HUES48 (cell line): Measurements from ENCODE around the gene CCDC74A.
"Not testable (repeated sequence)": the region's sequence is repeated elsewhere in the genome, so short reads cannot be mapped to it uniquely, and the experiment has no call there.

Experiments used
- H3K27ac ChIP-seq: one replicate; pipeline ENCODE4 v1.7.0; 2013; ENCODE audit warnings: low read depth, low read length, inconsistent platforms
- H3K27me3 ChIP-seq: 2 replicates; pipeline ENCODE4 v1.6.1; 2013; ENCODE audit warnings: mild to moderate bottlenecking, low read length; ENCODE audit not compliant: control insufficient read depth, insufficient read depth
- H3K36me3 ChIP-seq: 2 replicates; pipeline ENCODE4 v1.6.1; 2013; ENCODE audit warnings: low read length; ENCODE audit not compliant: control insufficient read depth, insufficient read depth
- H3K4me1 ChIP-seq: 2 replicates; pipeline ENCODE4 v1.6.1; 2013; ENCODE audit warnings: mild to moderate bottlenecking, low read length; ENCODE audit not compliant: control insufficient read depth, insufficient read depth
- H3K4me3 ChIP-seq: 2 replicates; pipeline ENCODE4 v1.5.1; 2013; ENCODE audit warnings: mild to moderate bottlenecking, low read depth, low read length
- H3K9ac ChIP-seq: 2 replicates; pipeline ENCODE4 v1.6.1; 2013; ENCODE audit warnings: mild to moderate bottlenecking, low read depth, low read length, moderate library complexity
- H3K9me3 ChIP-seq: 2 replicates; pipeline ENCODE4 v1.6.1; 2013; ENCODE audit warnings: low read length; ENCODE audit not compliant: control insufficient read depth, insufficient read depth

CCDC74A gene

GRCh38 chr2:131519871-131520470 is 7.7 kb upstream of the CCDC74A start:
- H3K27me3 ChIP-seq, H3K4me3 ChIP-seq, H3K27ac ChIP-seq, H3K4me1 ChIP-seq, H3K9ac ChIP-seq, H3K9me3 ChIP-seq: not testable (repeated sequence)
- H3K36me3 ChIP-seq, result peaks cover 38% of the 10 kb centered on the region

- no peaks in the 10 kb centered on the region for H3K27me3 ChIP-seq
Measured at GRCh38 chr2:131520526-131520925, 7.2 kb upstream of the CCDC74A start.

GRCh38 chr2:131521524-131521923 is 6.2 kb upstream of the CCDC74A start:
- H3K9ac ChIP-seq, H3K27me3 ChIP-seq, H3K27ac ChIP-seq, H3K9me3 ChIP-seq, H3K4me3 ChIP-seq, H3K4me1 ChIP-seq: not testable (repeated sequence)
- peaks cover 38% of the 10 kb centered on the region for H3K36me3 ChIP-seq

More at GRCh38 chr2:131520526-131520925, 7.2 kb upstream of the CCDC74A start:
- H3K27ac ChIP-seq, result no peak overlapping the region
- H3K36me3 ChIP-seq, result peaks cover 38% of the 10 kb centered on the region
- no peaks in the 10 kb centered on the region for H3K9me3 ChIP-seq
- H3K4me1 ChIP-seq, result no peaks in the 10 kb centered on the region
- no peak overlapping the region for H3K9ac ChIP-seq
- H3K4me3 ChIP-seq, result no peak overlapping the region

DNA sequence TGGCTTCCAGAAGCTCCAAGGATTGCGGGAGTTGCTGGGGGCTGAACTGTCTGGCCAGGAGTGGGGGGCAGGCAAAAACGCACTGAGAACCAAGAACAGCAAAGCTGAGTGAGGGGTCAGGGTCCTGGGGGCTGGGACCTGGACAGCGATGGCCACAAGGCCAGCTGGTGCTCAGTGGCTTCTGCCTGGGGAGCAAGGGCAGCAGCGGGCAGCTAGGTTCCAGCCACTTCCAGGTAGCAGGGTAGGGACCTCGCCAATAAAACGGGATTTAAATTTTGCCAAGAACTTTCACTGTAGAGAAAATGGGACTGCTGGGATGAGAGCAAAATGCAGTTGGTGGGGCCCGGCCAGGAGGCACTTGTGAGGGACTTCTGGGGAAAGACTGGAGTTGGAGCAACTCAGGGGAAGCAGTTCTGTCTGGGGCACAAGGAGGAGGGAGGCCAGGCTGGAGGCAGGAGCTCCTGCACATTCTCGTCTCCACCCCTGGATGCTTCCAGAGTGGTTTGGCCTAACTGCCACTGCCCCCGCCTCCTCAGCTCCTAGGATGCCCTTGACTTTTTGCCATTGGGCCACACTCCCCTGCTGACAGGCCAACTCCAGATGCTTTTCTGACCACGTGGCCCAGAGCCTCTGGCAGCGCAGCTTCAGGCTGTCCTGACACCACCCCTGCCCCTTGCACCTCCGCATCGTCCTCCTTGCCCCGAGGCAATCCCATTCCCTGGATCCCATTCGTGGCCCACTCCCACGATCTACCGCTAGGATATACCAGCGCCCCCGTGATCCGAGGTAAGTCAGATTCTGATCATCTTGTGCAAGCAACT is 5.5 kb upstream of the CCDC74A start:
- H3K9me3 ChIP-seq, result no peaks in the 10 kb centered on the region
- no peaks in the 10 kb centered on the region for H3K4me1 ChIP-seq
- no peaks in the 10 kb centered on the region for H3K27me3 ChIP-seq
- H3K36me3 ChIP-seq, result peaks cover 32% of the 10 kb centered on the region
- H3K4me3 ChIP-seq, result no peak overlapping the region
- H3K9ac ChIP-seq, result no peak overlapping the region
- no peak overlapping the region for H3K27ac ChIP-seq

DNA sequence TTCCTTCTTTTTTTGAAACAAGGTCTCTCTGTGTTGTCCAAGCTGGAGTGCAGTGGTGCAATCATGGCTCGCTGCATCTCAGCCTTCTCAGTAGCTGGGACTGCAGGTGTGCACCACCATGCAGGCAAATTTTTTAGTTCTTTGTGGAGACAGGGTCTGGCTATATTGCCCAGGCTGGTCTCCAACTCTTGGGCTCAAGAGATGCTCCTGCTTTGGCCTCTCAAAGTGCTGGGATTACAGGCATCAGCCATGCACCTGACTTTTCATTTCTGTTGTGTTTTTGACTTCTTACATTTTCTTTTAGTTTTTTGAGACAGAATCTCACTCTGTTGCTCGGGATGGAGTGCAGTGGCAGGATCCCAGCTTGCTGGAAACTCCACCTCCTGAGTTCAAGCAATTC is 2.4 kb upstream of the CCDC74A start:
- not testable (repeated sequence) for H3K9ac ChIP-seq, H3K27ac ChIP-seq, H3K27me3 ChIP-seq, H3K4me1 ChIP-seq, H3K4me3 ChIP-seq, H3K36me3 ChIP-seq, H3K9me3 ChIP-seq

- not testable (repeated sequence) for H3K27me3 ChIP-seq, H3K9me3 ChIP-seq, H3K36me3 ChIP-seq, H3K4me3 ChIP-seq, H3K9ac ChIP-seq, H3K4me1 ChIP-seq, H3K27ac ChIP-seq
Measured at GRCh38 chr2:131528981-131529863, 1.5 kb downstream of the CCDC74A start.

DNA sequence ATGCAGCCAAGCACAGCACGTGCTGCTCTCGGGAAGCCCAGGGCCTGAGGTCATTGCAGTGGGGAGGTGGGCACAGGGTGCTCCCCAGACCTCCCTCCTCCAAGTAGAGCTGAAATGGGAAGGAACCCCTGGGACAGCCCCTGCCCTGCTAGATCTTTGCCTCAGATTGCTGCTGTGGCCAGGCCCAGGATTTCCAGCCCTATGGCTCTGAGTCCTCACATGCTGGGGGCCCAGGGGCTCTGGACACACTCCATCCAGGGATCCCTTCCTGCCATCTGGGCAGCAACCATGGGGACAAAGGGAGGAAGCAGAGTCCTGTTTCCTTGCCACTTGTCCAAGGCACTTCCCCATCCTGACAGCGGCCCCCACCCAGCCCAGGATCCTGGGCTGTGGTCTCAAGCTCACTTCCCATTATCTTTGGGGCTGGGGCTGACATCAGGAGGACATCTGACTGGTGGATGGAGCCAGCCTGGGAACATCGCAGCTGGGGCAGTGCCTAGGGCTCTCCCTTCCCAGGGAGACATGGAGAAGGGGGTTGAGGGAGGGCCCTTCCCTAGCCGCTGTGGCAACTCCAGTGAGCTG is 2.3 kb downstream of the CCDC74A start:
- not testable (repeated sequence) for H3K27ac ChIP-seq, H3K27me3 ChIP-seq, H3K4me3 ChIP-seq, H3K36me3 ChIP-seq, H3K9ac ChIP-seq, H3K9me3 ChIP-seq, H3K4me1 ChIP-seq

DNA sequence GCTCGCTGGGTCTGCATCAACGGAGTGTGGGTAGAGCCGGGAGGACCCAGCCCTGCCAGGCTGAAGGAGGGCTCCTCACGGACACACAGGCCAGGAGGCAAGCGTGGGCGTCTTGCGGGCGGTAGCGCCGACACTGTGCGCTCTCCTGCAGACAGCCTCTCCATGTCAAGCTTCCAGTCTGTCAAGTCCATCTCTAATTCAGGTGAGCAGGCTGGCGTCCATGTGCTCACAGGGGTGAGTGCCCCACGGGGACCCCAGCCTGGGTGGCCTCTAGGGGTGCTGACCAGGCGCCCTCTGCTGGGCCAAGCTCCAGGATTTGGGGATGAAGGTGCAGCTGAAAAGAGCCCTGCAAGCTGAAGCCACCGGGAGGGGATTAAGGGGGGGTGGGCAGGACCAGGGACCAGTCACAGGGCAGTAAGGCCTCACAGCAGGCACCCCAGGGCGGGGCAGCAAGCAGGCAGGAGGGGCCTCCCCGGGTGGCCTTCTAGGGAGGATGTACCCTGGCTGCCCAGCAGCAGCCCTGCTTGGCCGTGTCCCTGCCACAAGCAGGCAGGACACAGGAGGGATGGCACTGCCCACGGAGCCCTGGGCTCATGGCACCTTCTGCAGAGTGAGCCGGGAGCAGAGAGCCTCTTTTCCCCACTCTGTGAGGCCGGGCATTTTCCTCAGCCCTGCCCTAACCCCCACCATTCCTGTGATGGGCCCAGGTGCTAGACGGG is 3.1 kb downstream of the CCDC74A start:
- not testable (repeated sequence) for H3K36me3 ChIP-seq, H3K4me1 ChIP-seq, H3K27me3 ChIP-seq, H3K9ac ChIP-seq, H3K9me3 ChIP-seq, H3K27ac ChIP-seq, H3K4me3 ChIP-seq

DNA sequence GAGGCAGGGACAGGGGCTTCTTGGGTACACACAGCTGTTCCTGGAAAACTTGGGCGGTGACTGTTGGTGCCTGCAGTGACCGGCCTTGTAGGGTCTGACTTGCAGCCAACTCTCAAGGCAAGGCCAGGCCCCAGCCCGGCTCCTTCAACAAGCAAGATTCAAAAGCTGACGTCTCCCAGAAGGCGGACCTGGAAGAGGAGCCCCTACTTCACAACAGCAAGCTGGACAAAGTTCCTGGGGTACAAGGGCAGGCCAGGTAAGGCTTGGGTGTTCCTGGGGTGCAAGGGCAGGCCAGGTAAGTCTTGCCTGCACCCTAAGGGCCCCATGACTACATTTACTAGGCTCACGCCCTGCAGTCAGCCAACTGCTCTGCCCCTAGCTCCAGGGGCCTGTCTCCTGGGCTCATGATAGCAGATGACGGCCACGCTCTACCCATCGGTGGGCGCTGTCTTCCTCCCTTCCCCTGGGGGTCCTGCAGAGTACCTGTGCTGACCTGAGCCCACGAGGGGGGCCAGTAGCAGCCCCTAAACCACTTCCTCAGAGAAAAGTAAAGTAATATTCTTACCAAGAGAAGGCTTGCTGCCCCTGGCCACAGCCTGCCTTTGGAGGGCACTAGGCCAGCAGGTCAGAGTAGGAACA is 4.0 kb downstream of the CCDC74A start:
- not testable (repeated sequence) for H3K36me3 ChIP-seq, H3K9ac ChIP-seq, H3K4me3 ChIP-seq, H3K27me3 ChIP-seq, H3K4me1 ChIP-seq, H3K9me3 ChIP-seq, H3K27ac ChIP-seq
